Upper lobe of left lung (tissue), 6 donors: ENCODE measurements around the gene BMS1. TPM values are rescaled to one million over a fixed set of nuclear protein-coding genes. Genes with fewer than 3 reads are reported as not detected.
"Not testable (repeated sequence)": the region's sequence is repeated elsewhere in the genome, so short reads cannot be mapped to it uniquely, and the experiment has no call there.

Source experiments
- ATAC-seq, 2 donors: fragments of 200-7000 bp; cut with Tn5 transposase; one replicate each; pipeline ENCODE4 v1.9.1; 2022; ENCODE audit warnings: mild to moderate bottlenecking in 2 of 2, moderate library complexity in 2 of 2; ENCODE audit not compliant: low FRiP score in 2 of 2
- DNase-seq, 2 donors: peaks; one replicate each; pipeline ENCODE4 v3.0.0-alpha.2; 2019 to 2020
- H3K27ac ChIP-seq, 4 donors: fragments of 200-600 bp; sonication (generic); one replicate each; pipeline ENCODE4 v1.5.1; 2016 to 2019
- H3K27me3 ChIP-seq, 4 donors: fragments of 200-600 bp; sonication (generic); one replicate each; pipeline ENCODE4 v1.5.1; 2017 to 2019
- H3K36me3 ChIP-seq, 4 donors: fragments of 200-600 bp; sonication (generic); one replicate each; pipeline ENCODE4 v1.5.1; 2016 to 2019
- H3K4me1 ChIP-seq, 4 donors: fragments of 200-600 bp; sonication (generic); one replicate each; pipeline ENCODE4 v1.5.1; 2018 to 2019
- H3K4me3 ChIP-seq, 4 donors: fragments of 200-600 bp; sonication (generic); one replicate each; pipeline ENCODE4 v1.5.1; 2017 to 2019; ENCODE audit warnings: mild to moderate bottlenecking in 2 of 4, moderate library complexity in 1 of 4
- H3K9me3 ChIP-seq, 4 donors: fragments of 200-600 bp; sonication (generic); one replicate each; pipeline ENCODE4 v1.5.1; 2018 to 2019
- CTCF ChIP-seq, 6 experiments: fragments of 450-650 bp in 4 of 6; fragments of 200-600 bp in 2 of 6; sonication (generic) in 2 of 6; IDR thresholded peaks; one replicate each; pipeline ENCODE4 v1.5.1; 2016 to 2019; ENCODE audit warnings: antibody characterized with exemption in 6 of 6
- EP300 ChIP-seq, 4 donors: sonication (generic); formaldehyde crosslinking; IDR thresholded peaks; one replicate each; pipeline ENCODE4 v1.5.1; 2017; ENCODE audit warnings: antibody characterized with exemption in 4 of 4, control low read depth in 2 of 4
- POLR2A ChIP-seq, 4 donors: fragments of 450-650 bp; IDR thresholded peaks; one replicate each; pipeline ENCODE4 v1.5.1; 2016 to 2017; ENCODE audit warnings: antibody characterized with exemption in 4 of 4, mild to moderate bottlenecking in 2 of 4
- POLR2AphosphoS5 ChIP-seq, 2 donors: sonication (generic); formaldehyde crosslinking; IDR thresholded peaks; one replicate each; pipeline ENCODE4 v1.5.1; 2017; ENCODE audit warnings: antibody characterized with exemption in 2 of 2
- WGBS, 2 donors: methylation state at CpG; one replicate each; pipeline ENCODE4 v1.1.5; 2017 to 2018; 5-methylcytosine and 5-hydroxymethylcytosine counted together
- total RNA-seq, 6 donors: library from RNA; depleted of rRNA in 4 of 6; stranded (reverse); fragments of >200 nt in 4 of 6; gene quantifications; one replicate each; pipeline versions ENCODE4 v1.1.0 to v1.2.1, GENCODE V29; 2016 to 2021
- donor health status: DM: no; HTN: no; CAD: no; lungs with moderate emphysema.
- donor health status: DM: no; HTN: yes; CAD: no; lungs with severe emphysema.

Gene BMS1
- total RNA-seq, 6 donors from 2014 or later = 8.1 to 19.3 (median 14.3) TPM

- DNase-seq = peak in 1 of 2 donors; percentile 45
- not testable (repeated sequence) for H3K9me3 ChIP-seq, ATAC-seq, H3K27me3 ChIP-seq, H3K4me3 ChIP-seq, H3K36me3 ChIP-seq
- WGBS, 2 donors = 35 to 43% methylated on average over 7 to 10 of the region's 13 CpGs
- Histone ChIP-seq H3K4me1 (peaks cover 13 to 33% (median 18%) of the 10 kb centered on the region in 4 donors), H3K27ac (peak overlapping the region in 2 of 4 donors; percentile 12 to 35)
- TF ChIP-seq CTCF (IDR thresholded peaks at IDR 0.05) (peak in 3 of 6 experiments; percentile 17 to 30 (median 29)), POLR2AphosphoS5 (IDR thresholded peaks at IDR 0.05) (peak in 1 of 2 donors; percentile 46)
Measured at GRCh38 chr10:42871138-42871641, 88.6 kb downstream of the BMS1 start.

- whole genome bisulfite sequencing, 2 donors = 79% methylated on average over 6 of the region's 6 CpGs
- H3K4me3 ChIP-seq = no peak overlapping the region
Measured at GRCh38 chr10:42871823-42872222, 89.2 kb downstream of the BMS1 start.

GRCh38 chr10:42872865-42873435 is 90.4 kb downstream of the BMS1 start:
- TF ChIP-seq POLR2A (IDR thresholded peaks at IDR 0.05) (no peak), POLR2AphosphoS5 (IDR thresholded peaks at IDR 0.05) (no peak), EP300 (IDR thresholded peaks at IDR 0.05) (no peak), CTCF (IDR thresholded peaks at IDR 0.05) (no peak)
- WGBS, 2 donors = 86 to 87% methylated on average over 14 to 19 of the region's 19 CpGs

More at GRCh38 chr10:42871823-42872222, 89.2 kb downstream of the BMS1 start:
- Histone ChIP-seq H3K36me3 (no peaks in the 10 kb centered on the region), H3K9me3 (no peaks in the 10 kb centered on the region), H3K27ac (no peak overlapping the region), H3K4me1 (peaks cover 6 to 32% (median 12%) of the 10 kb centered on the region in 4 donors), H3K27me3 (no peaks in the 10 kb centered on the region)
- DNase-seq = no peak
- TF ChIP-seq POLR2AphosphoS5 (IDR thresholded peaks at IDR 0.05) (no peak), EP300 (IDR thresholded peaks at IDR 0.05) (no peak), CTCF (IDR thresholded peaks at IDR 0.05) (no peak), POLR2A (IDR thresholded peaks at IDR 0.05) (no peak)
- ATAC-seq = no peak

GRCh38 chr10:42874713-42875387 is 92.3 kb downstream of the BMS1 start:
- no peak for ATAC-seq
- 71 to 84% methylated on average over 5 to 14 of the region's 15 CpGs for WGBS, 2 donors
- Histone ChIP-seq H3K27me3 (no peaks in the 10 kb centered on the region), H3K9me3 (no peaks in the 10 kb centered on the region), H3K4me3 (no peak overlapping the region), H3K4me1 (peaks cover 3 to 29% (median 10%) of the 10 kb centered on the region in 4 donors), H3K36me3 (no peaks in the 10 kb centered on the region), H3K27ac (no peak overlapping the region)
- peak in 1 of 2 donors; percentile 56 for DNase-seq
- TF ChIP-seq CTCF (IDR thresholded peaks at IDR 0.05) (no peak), POLR2A (IDR thresholded peaks at IDR 0.05) (no peak), POLR2AphosphoS5 (IDR thresholded peaks at IDR 0.05) (no peak), EP300 (IDR thresholded peaks at IDR 0.05) (no peak)

More at GRCh38 chr10:42872865-42873435, 90.4 kb downstream of the BMS1 start:
- no peak overlapping the region for H3K4me3 ChIP-seq
- no peak for ATAC-seq
- no peaks in the 10 kb centered on the region for H3K9me3 ChIP-seq
- no peaks in the 10 kb centered on the region for H3K27me3 ChIP-seq
- peak in 1 of 2 donors; percentile 61 for DNase-seq
- peaks cover 3 to 29% (median 10%) of the 10 kb centered on the region in 4 donors for H3K4me1 ChIP-seq
- H3K27ac ChIP-seq = no peak overlapping the region
- H3K36me3 ChIP-seq = no peaks in the 10 kb centered on the region
